Stimulated activated CD4-positive, alpha-beta T cell treated with anti-CD3 and anti-CD28 coated beads, TNF-alpha, amount 100 ng/mL, for 1 hour (primary cell): ENCODE data around the gene BDH2.
A peak's percentile ranks its signal among the peaks of the same experiment; 100 is the strongest.

ENCODE experiments used
- DNase-seq, 3 donors: peaks; one replicate each; pipeline ENCODE4 v3.0.0-alpha.2; 2020; ENCODE audit warnings: low read depth in 3 of 3, low spot score in 1 of 3

The BDH2 gene

GRCh38 chr4:103085555-103086196 is 14.0 kb downstream of the BDH2 start:
- DNase-seq: no peak

DNA sequence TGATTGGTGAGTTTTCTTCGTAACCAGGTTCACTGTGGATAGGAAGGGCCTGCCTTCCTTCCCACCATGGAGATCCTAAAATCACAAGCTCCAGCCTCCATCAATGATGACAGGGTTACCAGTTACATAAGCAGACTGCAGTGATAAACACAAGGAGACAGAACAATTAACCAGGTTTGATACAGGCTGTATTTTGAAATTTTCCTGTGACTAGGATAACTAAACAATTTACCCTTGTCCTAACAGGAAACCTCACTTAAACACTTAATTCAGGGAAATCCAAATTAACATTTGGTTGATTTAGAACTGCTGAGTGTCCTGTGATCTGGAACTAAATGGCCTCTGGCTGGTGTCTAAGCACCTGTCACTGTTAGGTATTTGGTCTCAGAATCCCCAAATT is 20.0 kb downstream of the BDH2 start:
- no peak for DNase-seq

DNA sequence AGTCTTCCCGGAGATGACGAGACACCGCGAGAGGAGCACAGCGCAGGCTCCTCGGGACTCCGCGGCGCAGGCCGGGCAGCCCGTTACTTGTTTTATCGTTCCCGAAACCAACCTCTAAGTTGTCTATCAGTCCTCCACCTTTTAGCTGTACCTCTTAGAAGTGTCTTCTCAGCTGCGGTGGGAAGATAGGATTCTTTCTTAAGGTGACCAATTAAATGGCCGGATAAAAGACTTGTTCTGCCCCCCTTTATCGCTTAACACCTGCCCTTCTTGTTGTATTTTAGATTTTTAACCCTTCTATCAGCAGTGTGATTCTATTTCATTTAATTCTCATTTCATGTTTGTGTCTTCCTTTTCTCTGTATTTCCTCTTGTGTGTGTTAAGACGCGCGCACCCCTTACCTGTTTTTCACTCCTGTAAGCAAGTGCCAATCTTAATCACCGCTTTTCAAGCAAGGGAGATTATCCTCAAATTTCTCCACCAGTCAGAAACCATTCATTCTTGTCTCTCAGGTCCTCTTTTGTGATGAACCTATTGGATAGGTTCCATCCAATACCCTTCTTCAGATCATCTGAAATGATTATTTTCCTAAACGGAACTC is 22.8 kb downstream of the BDH2 start, which contains the start of gene SLC9B2:
SLC9B2 (minus strand) TSS at position 15 of the 601 bp plus-strand sequence. CDS start 9,211 bp downstream, outside the sequence.
- DNase-seq: no peak

GRCh38 chr4:103075894-103076746 is 23.5 kb downstream of the BDH2 start:
- DNase-seq: peak; percentile 13 to 51 (median 28)

- no peak for DNase-seq
Observed at GRCh38 chr4:103075435-103075893, 24.2 kb downstream of the BDH2 start.

DNA sequence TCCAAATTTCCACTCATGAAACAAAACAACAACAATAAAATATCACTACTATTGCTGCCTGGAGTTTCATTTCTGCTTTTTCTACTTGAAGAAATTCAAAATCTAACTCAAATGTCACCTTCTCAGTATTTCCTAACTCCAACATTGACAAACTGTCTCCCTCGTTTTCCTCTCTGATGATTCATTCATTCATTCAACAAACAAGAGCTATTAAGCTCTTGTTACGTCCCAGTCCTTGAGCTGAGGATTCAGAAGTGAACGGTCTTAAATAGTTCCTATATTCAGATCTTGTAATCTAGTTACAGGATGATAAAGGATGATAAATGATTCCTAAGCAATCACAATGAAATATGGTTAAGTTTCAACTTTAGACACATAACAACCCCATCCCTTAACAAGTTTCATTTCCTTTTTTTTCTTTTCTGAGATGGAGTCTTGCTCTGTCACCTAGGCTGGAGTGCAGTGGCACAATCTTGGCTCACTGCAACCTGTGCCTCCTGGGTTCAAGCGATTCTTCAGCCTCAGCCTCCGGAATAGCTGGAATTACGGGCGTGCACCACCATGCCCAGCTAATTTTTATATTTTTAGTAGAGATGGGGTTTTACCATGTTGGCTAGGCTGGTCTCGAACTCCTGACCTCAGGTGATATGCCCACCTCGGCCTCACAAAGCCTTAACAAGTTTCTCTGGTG is 24.7 kb downstream of the BDH2 start:
- DNase-seq: no peak

DNA sequence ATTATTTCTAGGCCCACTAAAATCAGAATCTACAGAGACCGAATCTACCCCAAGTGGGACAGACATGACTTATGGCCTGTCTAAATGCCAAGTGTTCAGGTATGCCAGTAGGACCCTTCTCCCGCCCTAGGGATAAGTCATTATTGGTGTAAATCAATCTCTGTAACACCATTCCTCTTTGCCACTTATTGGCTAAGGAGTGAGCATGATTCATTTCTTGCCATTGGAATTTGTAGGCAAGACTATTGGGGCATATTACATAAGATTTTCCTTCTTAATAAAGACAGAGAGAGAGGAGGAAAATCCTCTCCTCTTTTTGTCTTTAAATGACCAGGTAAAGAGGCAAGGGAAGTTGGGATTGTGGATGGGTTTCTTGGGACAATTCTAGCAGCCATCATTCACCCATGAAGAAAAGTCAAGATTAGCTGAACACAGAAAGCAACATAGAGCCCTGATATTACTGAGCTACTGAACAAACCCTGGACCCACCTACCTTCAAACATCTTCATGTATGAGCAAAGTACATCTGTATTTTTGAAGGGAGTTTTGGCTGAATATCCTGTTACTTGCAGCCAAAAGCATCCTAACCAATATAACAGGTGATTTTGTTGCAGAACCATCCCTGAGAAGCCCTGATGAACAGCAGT is 25.7 kb downstream of the BDH2 start:
- no peak for DNase-seq

DNA sequence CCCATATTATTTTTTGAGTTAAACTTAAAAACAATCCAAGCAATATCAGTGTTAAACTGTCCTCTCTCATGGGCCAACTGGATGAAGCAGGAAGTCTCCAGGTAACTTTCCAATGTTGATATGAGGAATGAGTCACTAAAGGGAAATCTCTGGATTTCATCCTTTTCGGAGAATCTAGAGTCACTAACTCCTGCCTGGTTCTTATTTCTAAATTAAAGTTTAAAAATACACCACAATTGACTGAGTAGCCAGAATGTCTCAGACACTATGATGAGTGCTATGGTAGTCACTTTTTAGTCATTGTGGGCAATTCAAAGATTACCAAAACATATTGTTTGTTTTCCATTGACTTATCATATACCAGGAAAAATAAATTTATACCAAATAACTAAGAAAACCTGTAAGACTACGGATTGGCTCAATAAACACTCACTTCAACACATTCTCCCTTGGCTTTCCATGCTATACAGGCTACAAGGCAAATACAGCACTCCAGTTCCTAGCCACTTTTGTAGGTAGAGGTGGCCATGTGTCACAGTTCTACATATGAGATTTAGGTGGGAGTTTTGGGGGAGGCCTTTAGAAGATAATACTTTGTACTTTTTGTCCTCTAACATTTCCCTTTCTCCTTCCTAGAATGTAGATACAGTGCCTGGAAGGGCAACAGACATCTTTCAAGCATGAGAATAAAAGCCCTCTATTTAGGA is 31.6 kb downstream of the BDH2 start:
- DNase-seq: no peak

- DNase-seq: no peak
Observed at GRCh38 chr4:103060453-103061148, 39.0 kb downstream of the BDH2 start.

DNA sequence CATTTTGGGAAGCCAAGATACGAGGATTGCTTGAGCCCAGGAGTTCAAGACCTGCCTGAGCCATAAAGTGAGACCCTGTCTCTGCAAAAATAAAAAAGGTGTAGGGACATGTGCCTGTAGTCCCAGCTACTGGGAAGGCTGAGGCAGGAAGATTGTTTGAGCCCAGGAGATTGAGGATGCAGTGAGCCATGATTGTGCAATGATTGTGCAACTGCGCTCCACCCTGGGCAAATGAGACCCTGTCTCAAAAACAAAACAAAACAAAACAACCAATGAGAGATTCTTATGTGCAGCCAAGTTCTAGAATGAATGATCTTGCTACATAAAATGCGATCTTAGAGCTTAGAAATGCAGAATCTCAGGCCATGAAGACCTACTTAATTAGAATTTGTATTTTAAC is 45.6 kb downstream of the BDH2 start:
- DNase-seq: no peak

DNA sequence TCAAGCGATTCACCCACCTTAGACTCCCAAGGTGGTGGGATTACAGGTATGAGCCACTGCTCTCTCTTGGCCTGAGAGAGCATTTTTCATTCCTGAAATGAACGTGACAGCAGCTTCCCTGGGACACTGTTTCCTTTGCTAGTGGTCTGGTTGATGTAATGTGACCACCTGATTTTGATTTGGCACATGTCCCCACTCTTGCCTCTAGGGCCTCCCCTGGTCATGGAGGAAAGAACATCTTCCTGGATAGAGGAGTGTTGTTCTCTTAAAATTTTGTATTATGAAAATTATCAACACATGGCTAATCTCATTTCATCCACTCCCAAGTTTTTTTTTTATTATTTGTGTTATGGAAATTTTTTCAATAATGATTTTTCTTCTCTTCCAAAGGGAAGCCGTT is 46.9 kb downstream of the BDH2 start:
- DNase-seq: no peak

GRCh38 chr4:103052145-103052544 is 47.5 kb downstream of the BDH2 start:
- no peak for DNase-seq

DNA sequence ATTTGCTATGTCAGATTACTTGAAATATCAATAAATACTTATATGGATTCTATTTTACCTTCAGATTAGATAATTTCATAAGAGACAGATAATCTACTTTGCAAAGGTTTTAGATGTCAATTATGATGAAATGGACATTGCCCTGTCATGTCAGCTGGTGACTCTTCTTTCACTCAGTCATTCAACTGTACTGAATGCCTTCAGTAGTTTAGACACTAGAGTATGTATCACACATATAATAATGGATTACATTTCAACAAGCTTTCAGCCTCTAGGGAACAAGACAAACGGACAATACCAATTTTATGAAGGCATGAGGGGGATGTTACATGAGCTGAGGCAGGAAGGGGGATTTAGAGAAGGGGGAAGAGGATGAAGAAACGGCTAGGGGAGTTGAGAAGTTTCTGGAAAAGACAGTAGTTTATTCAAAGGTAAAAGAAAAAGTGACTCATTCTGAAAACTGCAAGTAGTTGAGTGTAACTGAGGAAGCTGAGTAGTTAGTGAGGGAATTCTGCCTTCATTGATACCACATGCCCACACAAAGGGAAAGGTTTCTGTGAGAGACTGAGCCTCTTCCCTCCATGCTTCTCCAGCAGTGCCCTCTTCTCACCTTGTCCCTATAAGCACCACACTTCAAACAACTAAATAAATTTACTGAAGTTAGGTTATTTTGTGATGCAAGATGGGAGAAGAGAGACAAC is 48.7 kb downstream of the BDH2 start:
- DNase-seq: no peak

GRCh38 chr4:103046416-103047290 is 53.0 kb downstream of the BDH2 start:
- peak in 1 of 3 donors; percentile 9 for DNase-seq

DNA sequence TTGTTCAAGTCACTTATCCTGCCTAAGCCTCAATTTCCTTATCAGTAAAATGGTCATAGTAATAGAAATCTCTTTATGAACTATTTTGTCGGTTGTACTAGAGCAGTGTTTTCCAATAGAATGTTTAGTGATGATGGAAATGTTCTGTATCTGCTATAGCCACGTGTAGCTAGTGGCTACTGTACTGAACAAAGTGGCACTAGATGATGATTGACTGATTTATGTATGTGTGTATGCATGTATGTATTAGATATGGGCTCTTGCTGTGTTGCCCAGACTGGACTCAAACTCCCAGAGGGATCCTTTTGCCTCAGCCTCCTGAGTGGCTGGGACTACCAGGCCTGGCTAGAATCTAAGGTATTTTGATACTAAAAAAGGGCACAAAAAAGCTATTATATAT is 55.5 kb downstream of the BDH2 start:
- no peak for DNase-seq

DNA sequence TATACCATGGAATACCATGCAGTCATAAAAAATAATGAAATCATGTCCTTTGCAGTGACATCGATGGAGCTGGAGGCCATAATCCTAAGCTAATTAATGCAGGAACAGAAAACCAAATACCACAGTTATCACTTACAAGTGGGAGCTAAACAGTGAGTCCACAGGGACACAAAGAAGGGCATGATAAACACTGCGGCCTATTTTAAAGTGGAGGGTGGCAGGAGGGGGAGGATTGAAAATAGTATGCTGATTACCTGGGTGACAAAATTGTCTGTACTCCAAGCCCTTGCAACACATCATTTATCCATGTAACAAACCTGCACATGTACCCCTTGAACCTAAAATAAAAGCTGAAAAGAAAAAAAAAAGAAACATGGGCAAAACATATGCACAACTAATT is 63.5 kb downstream of the BDH2 start:
- DNase-seq: no peak

- no peak for DNase-seq
Observed at GRCh38 chr4:103032574-103032973, 67.1 kb downstream of the BDH2 start.

GRCh38 chr4:103030791-103031190 is 68.8 kb downstream of the BDH2 start:
- no peak for DNase-seq
